Kidney (tissue), 14 donors: ENCODE results near the gene PSMC1. TPM values are rescaled to one million over a fixed set of nuclear protein-coding genes. Genes with fewer than 3 reads are reported as not detected.
"Not testable (repeated sequence)": the region's sequence is repeated elsewhere in the genome, so short reads cannot be mapped to it uniquely, and the experiment has no call there.

ENCODE experiments used
- DNase-seq, 5 donors: peaks; one replicate each; pipeline ENCODE4 v3.0.0-alpha.2; 2013 to 2020
- FAIRE-seq: peaks from 2 replicates; lab custom pipeline; 2012; peaks lifted over from hg19 to GRCh38; lab: Jason Lieb, UNC
- H3K27ac ChIP-seq, 2 donors: one replicate each; pipeline ENCODE4 v1.7.0; 2013; ENCODE audit warnings: low read depth in 2 of 2, low read length in 2 of 2, inconsistent platforms in 1 of 2
- H3K27me3 ChIP-seq: one replicate; pipeline ENCODE4 v1.7.1; 2013; ENCODE audit warnings: low read length, inconsistent platforms; ENCODE audit not compliant: control insufficient read depth, insufficient read depth
- H3K36me3 ChIP-seq, 3 donors: one replicate each; pipeline versions ENCODE4 v1.7.0 to v1.7.1; 2013; ENCODE audit warnings: low read length in 3 of 3, control low read depth in 1 of 3, inconsistent platforms in 1 of 3; ENCODE audit not compliant: insufficient read depth in 3 of 3, control insufficient read depth in 2 of 3
- H3K4me1 ChIP-seq, 3 donors: one replicate each; pipeline versions ENCODE4 v1.7.0 to v1.7.1; 2013; ENCODE audit warnings: low read length in 3 of 3, inconsistent platforms in 1 of 3, low read depth in 1 of 3; ENCODE audit not compliant: control insufficient read depth in 2 of 3, insufficient read depth in 2 of 3
- H3K4me3 ChIP-seq, 3 donors: one replicate each; pipeline versions ENCODE4 v1.7.0 to v1.8.1; 2013; ENCODE audit warnings: low read length in 3 of 3, control low read depth in 1 of 3, inconsistent platforms in 1 of 3
- H3K9ac ChIP-seq, 3 donors: one replicate each; pipeline versions ENCODE4 v1.7.0 to v1.7.1; 2013; ENCODE audit warnings: low read length in 3 of 3, control low read depth in 1 of 3, inconsistent platforms in 1 of 3
- H3K9me3 ChIP-seq, 3 donors: one replicate each; pipeline versions ENCODE4 v1.7.0 to v1.7.1; 2013; ENCODE audit warnings: low read length in 3 of 3, control low read depth in 1 of 3, inconsistent platforms in 1 of 3; ENCODE audit not compliant: control insufficient read depth in 2 of 3, insufficient read depth in 1 of 3
- CTCF ChIP-seq: IDR thresholded peaks from 3 replicates; pipeline ENCODE4 v1.5.1; 2012; ENCODE audit warnings: mild to moderate bottlenecking, moderate library complexity, borderline replicate concordance; ENCODE audit not compliant: insufficient read depth; ENCODE audit errors: extremely low read depth
- intact Hi-C: fragments of 100-400 bp; cut with DNase I; formaldehyde crosslinking; loops from one replicate; pipeline ENCODE4 v1.11.1; 2022
- polyA plus RNA-seq: library from polyadenylated mRNA; stranded (reverse); fragments of 350-450 nt; fragmentation: Illumina TruSeq; extraction: RNeasy Lipid Tissue Mini Kit (QIAGEN cat#74804); gene quantifications from one replicate; pipeline ENCODE4 v1.2.3, GENCODE V29; 2014; ENCODE audit warnings: low read depth, low replicate concordance; ENCODE audit not compliant: insufficient read depth
- total RNA-seq: library from RNA; stranded (reverse); fragmentation: NEBNext Ultra II Directional; extraction: Animal tissue kit (Norgen Biotek cat#: 25700); gene quantifications from one replicate; pipeline ENCODE4 v1.2.1, GENCODE V29; 2021
- donor health status: control.
- donor health status: control.
- donor health status: control.
- donor health status: control.
- donor health status: control.
- donor health status: DM: yes; HTN: yes; CAD: no.
- donor health status: Normal renal cell carcinoma (clear cell type).

The PSMC1 gene
- total and polyA plus RNA-seq, 2 donors from 2014 or later: 88.9 to 172 TPM

DNA sequence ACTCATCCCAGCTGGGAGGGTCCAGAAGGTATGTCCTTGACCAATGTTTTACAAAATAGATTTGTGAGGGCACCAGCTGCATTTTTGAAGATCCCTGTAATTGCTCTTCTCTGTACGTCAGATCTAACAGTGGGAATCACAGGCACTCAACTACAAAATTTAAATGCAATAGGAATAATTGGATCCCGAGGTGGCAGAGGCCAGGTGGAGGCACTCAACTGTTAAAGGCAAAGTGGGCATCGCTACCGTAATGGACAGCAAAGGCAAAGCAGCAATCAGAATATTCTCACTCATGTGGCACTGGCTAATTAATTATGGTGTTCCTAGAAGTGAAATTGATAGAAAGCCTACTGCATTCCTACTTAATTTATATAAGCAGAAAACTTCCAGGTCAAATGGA lies 27.9 kb upstream of the PSMC1 start:
- FAIRE-seq (no peak), DNase-seq (no peak)
- peaks cover 0 to 2% (median 0%) of the 10 kb centered on the region in 3 donors for H3K9me3 ChIP-seq
- H3K27ac ChIP-seq: no peak overlapping the region
- intact Hi-C loops: no loop called here
- no peaks in the 10 kb centered on the region for H3K4me1 ChIP-seq
- no peak for TF ChIP-seq CTCF
- no peak overlapping the region for H3K4me3 ChIP-seq
- no peaks in the 10 kb centered on the region for H3K27me3 ChIP-seq
- no peaks in the 10 kb centered on the region for H3K36me3 ChIP-seq
- H3K9ac ChIP-seq: no peak overlapping the region

DNA sequence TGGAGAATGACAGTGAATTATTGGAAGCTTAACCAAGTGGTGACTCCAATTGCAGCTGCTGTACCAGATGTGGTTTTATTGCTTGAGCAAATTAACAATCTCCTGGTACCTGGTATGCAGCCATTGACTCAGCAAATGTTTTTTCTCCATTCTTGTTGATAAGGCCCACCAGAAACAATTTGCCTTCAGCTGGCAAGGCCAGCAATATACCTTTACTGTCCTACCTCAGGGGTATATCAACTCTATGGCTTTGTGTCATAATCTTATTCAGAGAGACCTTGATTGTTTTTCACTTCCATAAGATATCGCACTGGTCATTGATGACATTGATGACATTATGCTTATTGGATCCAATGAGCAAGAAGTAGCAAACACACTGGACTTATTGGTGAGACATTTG lies 26.4 kb upstream of the PSMC1 start:
- not testable (repeated sequence) for H3K27ac ChIP-seq, H3K4me3 ChIP-seq, H3K27me3 ChIP-seq, H3K36me3 ChIP-seq, DNase-seq, H3K4me1 ChIP-seq, FAIRE-seq, H3K9ac ChIP-seq, H3K9me3 ChIP-seq
- intact Hi-C loops: loop anchor here (10.0 kb wide), 1 partner anchor 255 kb away; no protein-coding TSS in a partner anchor

- intact Hi-C loops: loop anchor here (10.0 kb wide), 1 partner anchor 261 kb away; no protein-coding TSS in a partner anchor
- H3K4me1 ChIP-seq: peaks cover 0 to 4% (median 0%) of the 10 kb centered on the region in 3 donors
- H3K9ac ChIP-seq: no peak overlapping the region
- H3K27ac ChIP-seq: no peak overlapping the region
- peak; percentile 62 to 82 (median 74) for DNase-seq
- no peak for FAIRE-seq
- H3K27me3 ChIP-seq: no peaks in the 10 kb centered on the region
- no peak overlapping the region for H3K4me3 ChIP-seq
- no peaks in the 10 kb centered on the region for H3K36me3 ChIP-seq
- TF ChIP-seq CTCF: peak; percentile 97
- peaks cover 0 to 16% (median 2%) of the 10 kb centered on the region in 3 donors for H3K9me3 ChIP-seq
These were observed 21.0 kb upstream of the PSMC1 start for GRCh38 chr14:90235179-90235976.

DNA sequence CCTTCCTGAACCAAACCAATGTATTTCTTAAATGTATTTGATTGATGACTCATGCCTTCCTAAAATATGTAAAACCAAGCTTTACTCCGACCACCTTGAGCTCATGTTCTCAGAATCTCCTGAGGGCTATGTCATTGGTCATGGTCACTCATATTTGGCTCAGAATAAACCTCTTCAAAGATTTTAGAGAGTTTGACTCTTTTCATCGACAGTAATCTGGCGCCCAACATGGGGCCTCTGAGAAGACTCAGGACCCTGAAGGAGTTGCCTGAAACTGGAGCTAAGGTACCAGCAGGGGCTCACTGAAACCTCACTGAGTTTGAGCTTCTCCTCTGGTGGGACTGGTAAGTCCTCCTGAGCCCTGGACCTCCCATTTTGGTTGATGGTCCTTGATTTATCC lies 17.2 kb upstream of the PSMC1 start:
- no peak for TF ChIP-seq CTCF
- intact Hi-C loops: loop anchor here (10.0 kb wide), 1 partner anchor 264 kb away; no protein-coding TSS in a partner anchor
- H3K9ac ChIP-seq: no peak overlapping the region
- H3K4me1 ChIP-seq: peaks cover 0 to 4% (median 0%) of the 10 kb centered on the region in 3 donors
- peaks cover 0 to 19% (median 8%) of the 10 kb centered on the region in 3 donors for H3K9me3 ChIP-seq
- DNase-seq (peak in 1 of 5 donors; percentile 2), FAIRE-seq (no peak)
- no peak overlapping the region for H3K27ac ChIP-seq
- H3K4me3 ChIP-seq: no peak overlapping the region
- no peaks in the 10 kb centered on the region for H3K36me3 ChIP-seq
- H3K27me3 ChIP-seq: no peaks in the 10 kb centered on the region
